ENCODE results near the gene PSMG3.

Gene PSMG3

DNA sequence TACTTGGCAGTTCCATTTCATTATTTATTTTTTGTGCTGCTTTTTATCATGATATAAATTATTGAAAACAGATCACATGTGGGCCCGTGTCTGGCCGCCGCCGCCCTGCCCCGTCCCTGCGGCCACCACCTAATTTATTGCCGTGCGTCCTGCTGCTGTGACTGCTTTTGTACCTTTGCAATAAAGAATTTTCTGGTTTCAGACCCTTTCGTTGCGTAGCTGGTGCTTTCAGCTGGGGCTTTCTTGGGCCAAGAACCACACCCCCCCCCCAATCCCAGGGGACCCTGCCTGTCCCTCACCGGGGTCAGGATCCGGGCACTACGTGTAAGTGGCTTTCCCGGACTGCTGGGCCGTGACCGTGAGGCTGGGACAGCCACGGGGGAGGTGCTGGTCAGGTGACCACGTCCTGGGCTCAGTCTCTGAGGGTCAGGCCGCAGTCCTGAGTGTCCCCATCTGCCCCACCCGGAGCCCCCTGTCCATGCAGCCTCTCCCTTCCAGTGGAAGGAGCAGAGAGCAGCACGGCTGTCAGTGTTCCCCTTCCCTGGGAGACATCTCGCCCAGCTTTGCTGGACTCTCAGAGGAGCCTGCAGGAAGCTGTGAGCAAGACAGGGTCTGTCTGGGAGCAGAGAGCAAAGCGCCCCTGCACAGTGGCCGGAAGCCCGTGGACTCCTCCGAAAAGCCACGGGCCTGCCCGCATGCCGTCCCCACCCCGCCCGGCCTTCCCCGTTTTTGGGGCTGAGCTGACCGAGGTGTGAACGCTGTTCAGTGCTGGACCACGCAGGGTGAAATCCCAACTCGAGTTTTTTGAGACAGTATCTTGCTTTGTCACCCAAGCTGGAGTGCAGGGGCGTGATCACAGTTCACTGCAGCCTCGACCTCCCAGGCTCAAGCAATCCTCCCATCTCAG, 26.7 kb downstream of the PSMG3 start:
- DNase-seq = no peak

DNA sequence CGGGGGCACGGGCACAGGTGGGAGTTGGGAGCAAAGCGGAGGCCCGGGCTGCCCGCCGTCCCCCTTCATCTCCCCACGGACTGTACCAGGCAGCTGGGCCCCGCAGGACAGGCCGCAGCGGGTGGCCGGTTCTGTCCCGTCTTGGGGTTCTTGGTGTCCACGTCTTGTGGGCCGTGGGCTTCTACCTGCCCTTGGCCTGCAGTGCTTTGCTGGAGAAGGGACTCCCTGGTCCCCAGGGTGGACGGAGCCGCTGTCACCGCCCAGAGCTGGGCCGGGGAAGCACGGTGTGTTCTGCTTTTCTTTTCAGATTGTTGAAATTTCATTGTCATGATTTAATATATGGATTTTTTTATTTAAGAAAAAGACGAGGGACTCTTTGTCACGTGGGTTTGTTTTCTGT, 27.5 kb downstream of the PSMG3 start:
- no peak for DNase-seq

DNA sequence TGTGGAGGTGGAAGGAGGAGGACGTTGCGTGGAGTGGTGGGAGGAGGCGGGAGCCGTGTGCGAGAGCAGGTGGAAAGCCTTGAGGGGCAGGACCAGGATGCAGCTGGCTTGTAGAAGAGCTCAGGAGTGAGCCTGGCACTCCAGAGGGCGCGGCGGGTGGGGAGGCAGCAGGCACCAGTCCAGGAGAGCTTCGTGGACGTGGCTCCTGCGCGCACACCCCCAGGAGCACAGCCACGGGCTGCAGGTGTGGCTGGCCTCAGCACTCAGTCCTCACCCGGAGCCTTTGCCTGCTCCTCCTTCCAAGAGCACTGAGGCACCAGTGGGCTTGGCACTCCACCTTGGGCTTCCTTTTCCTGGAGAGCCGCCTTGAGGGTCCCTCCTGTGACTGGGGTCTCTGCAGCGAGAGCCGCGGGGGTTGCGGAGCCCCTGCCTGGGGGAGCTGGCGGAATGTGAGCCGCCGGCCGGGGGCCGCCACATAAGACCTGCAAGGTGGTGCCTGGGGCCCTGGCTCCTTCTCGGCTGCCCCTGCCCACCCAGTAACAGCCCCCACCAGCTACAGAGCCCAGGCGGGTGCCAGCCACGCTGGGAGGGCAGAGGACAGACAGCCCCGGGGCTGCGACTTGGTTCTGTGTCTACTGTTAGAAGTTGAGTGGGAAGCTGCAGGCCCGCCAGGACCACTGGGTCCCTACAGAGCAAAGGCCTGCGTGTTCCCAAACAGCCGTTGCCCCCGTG, 28.2 kb downstream of the PSMG3 start:
- no peak for DNase-seq

DNA sequence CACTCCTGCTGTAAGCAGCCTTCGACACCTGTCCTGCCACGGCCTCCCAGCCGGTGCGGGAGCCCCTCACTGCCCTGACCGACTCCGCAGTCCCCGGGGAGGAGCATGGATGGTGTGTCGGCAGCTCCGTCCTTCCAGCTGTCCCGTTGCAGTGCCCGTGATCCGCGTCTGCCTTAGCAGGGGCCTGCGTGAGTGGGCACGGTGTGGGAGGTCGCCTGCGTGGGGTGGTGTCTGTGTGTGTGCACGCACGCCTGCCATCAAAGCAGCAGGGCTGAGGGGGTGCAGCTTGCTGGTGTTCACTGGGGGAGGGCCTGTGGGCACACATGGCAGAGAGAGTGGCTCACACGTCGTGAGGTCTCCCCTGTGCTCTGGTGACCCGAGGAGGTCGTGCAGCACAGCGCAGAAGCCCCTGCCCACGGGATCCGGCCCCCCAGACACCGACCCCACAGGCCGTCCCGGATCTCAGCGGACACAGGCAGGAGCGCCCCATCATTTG, 29.0 kb downstream of the PSMG3 start:
- no peak for DNase-seq

DNA sequence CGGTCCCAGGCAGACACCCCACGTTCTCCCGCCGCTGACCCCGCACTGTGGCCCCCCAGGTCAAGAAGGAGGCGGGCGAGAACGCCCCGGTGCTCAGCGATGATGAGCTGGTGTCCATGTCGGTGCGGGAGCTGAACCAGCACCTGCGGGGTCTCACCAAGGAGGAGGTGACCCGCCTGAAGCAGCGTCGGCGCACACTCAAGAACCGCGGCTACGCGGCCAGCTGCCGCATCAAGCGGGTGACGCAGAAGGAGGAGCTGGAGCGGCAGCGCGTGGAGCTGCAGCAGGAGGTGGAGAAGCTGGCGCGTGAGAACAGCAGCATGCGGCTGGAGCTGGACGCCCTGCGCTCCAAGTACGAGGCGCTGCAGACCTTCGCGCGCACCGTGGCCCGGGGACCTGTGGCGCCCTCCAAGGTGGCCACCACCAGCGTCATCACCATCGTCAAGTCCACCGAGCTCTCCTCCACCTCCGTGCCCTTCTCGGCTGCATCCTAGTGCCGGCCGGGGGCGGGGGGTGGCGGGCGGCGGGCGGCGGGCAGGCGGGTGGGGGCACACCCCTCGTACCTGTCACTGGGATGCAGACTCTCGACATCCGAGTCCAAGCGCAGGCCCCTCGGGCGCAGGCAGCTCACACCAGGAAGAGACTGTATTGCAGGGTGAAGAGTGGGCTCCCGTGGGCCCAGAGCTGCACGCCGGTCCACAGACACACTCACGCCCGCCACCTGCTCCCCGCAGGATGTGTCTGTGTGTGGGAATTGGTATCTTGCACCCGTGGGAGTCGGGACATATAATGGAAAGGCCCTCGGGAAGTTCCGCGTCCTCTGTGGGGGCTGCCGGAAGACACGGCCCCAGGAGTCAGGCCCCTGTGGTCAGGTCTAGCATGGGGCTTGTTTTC, 29.7 kb downstream of the PSMG3 start:
- DNase-seq = no peak

DNA sequence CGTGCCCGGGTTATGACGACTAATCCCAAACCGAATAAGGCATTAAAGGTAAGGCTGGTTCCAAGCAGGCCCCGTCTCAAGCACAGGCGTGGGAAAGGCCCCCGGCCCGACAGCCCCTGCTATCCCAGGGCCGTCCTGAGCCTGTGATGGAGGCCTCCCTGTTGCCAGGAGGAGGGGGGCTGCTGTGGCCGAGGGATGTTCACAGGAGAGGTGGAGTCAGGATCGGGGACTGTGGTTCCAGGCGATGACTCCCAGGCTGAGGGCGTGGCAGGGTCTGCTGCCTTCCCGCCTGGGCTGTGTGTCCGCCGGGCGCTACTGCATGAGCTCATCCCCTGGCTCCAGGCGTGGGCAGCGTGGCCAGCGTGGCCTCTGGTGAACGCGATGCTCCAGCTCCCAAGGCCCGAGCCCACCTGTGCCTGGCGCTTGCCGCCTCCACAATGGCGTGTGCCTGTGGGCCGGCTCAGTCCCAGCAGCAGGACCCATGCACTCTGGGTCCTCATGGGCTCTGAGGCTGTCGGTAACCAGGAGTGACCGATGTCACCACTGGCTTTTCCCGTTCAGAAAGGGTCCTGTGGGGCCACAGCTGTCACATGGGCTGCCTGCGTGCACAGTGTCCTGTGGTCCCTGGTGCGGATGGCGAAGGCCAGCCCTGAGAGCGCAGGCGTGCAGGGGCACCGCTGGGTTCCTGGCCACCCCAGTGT, 30.5 kb downstream of the PSMG3 start:
- no peak for DNase-seq

DNA sequence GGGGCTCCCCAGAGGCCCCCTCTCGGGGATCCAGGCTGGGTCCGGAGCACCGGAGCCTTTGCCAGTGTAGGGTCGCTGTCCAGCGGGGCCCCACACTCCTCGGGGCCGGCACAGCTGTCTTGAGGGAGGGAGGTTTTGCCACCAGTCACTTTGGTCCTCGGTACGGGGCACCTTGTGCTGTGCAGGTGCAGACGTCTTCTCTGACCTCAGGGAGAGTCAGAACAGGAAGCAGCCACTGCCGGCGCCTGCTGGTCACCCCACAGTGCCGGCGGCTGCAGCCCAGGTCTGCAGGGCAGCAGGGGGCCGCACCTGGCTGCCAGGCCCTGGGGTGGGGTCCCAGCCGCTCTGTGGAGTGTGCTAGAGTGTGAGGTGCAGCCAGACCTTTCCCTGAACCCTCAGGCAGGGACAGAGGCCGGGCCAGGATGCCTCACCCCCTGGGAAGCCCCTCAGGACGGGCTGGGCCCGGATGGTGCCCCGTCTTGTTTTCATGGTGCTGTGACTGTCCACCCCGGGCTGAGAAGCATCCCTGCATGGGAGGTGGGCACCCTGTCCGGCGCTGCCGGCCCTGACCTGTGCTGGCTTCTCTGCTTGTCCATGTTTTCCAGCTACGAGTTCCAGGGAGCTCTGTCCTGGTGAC, 31.2 kb downstream of the PSMG3 start:
- no peak for DNase-seq

DNA sequence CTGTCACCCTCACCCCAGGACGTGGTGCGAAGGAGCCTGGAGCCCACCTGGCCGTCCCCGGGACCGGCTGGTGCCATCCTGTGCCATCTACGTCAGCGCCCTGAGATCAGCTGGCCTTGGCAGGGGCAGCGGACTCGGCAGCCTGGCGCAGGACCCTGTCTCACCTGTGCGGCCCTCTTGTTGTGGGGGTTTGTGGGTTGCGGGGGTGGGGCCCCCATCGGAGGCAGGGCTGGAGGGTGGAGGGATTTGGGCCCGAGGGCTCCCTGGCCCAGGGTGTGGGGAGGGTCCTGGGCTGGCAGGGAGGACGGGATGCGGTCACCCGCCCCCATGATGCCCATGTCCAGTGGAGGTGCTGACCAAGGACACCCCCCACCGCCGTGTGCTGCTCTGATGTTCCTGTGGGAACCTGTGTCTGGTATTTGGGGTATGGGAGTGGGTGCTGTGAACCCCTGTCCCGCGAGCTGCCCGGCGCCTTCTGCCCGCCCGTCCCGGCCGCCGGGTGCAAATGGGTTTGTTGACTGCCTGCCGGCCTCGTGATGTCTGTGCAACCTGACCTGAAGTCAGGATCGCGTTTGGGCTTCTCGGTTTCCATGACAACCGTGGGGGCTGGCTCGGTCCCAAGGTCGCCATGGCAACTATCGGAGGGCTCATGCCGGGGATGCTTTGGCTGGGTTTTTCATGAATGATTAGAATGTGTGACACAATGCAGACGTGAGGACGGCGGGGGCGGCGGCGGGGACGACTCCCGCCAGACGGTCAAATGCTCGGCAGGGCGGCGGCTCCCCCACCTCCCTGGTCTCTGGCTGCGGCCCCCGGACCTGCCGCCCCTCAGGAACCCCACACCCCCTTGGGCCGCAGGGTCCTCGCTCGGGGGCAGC, 32.1 kb downstream of the PSMG3 start:
- DNase-seq = peak; percentile 49

DNA sequence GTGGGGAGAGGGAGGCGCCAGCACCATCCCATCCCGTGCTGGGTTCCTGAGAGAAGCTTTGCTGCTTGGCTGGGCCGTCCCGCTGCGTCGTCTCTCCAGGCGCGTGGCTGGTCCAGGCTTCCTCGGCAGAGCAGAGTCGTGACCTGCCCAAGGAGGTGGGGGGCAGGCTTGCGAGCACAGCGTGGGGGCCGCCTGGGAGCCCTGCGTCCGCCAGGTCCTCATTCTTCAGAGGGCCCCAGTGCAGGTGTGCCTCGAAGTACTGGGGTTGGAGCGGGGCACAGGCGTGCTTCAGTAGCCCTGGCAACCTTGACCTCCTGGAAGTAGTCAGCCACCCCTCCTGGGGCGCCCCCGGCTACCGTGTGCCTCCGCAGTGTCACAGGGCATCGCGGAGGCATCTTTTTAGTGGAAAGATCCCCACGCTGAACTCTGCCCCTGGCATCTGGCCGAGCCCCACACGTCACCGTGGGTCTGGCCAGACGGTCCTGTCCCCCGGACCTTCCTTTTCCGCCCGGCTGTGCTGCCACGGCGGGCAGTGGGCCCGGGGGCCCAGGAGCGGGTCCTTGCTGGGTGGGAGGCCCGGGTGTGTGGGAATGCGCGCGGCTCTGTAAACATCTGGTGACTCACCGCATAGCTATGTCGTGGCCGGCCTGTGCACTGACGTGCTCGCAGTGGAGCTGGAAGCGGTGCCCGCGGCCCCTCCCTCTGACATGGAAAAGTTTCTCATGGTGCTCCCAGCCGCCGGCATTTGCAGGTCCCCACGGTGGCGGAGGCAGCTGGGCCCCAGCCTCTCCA, 32.9 kb downstream of the PSMG3 start:
- peak; percentile 22 for DNase-seq

DNA sequence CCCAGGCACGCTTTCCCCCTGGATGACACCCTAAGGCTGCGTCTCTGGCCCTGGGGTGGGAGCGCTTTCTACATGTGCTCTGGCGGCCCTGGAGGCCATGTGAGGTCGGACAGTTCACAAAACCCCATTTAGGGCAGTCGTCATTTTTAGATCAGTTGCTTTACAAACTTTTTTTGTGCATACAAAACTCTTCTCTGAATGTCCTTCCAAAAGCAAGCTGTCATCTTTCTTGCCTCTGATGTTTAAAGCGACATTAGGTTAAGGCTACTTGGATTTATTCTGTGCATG, 33.4 kb downstream of the PSMG3 start:
- DNase-seq = no peak

DNA sequence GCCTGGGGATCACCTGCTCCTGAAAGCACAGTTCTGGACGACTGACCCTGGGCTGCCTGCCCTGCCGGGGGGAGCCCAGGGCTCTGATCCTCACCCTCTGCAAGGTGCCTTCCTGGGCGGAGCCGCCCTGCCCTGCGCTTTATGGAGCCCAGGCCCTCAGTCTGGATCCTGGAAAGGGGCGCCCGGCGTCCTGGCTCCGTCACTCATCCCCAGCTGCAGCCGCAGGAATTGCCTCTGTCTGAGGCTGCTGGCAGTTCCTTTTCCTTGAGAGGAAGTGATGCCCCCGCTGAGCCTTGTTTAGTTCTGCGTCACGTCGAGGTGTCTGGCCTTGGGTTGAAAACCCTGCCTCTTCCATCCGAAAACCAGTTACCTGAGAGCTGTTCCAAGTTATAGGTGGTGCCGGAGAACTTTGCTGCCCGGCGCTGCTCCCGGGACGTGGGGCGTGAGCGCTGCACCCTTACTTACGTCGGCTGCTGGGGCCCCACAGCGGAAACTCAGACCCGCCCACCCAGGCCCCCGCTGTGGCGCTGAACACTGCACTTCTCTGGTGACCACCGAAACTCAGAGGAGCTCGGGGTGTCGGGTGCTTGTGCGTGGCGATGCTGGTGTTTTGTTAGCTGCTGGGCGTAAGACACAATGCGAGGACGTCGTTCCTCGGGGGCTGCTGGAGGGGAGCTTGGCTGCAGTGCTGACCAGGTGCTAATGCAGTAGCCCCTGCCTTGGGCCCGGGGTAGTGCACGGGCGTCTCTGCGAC, 34.0 kb downstream of the PSMG3 start:
- DNase-seq = no peak

DNA sequence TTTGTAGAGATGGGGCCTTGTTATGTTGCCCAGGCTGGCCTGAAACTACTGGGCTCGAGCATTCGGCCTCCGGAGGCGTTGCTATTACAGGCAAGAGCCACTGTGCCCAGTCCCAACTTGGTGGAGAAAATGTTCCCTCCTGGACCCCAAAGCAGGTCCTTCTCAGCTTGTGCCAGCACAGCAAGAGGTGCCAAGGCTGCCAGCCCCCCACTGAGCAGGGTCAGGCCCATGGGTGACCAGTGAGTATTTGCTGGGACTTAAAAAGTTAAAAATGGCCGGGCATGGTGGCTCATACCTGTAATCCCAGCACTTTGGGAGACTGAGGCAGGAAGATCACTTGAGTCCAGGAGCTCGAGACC, 34.8 kb downstream of the PSMG3 start:
- DNase-seq = no peak

DNA sequence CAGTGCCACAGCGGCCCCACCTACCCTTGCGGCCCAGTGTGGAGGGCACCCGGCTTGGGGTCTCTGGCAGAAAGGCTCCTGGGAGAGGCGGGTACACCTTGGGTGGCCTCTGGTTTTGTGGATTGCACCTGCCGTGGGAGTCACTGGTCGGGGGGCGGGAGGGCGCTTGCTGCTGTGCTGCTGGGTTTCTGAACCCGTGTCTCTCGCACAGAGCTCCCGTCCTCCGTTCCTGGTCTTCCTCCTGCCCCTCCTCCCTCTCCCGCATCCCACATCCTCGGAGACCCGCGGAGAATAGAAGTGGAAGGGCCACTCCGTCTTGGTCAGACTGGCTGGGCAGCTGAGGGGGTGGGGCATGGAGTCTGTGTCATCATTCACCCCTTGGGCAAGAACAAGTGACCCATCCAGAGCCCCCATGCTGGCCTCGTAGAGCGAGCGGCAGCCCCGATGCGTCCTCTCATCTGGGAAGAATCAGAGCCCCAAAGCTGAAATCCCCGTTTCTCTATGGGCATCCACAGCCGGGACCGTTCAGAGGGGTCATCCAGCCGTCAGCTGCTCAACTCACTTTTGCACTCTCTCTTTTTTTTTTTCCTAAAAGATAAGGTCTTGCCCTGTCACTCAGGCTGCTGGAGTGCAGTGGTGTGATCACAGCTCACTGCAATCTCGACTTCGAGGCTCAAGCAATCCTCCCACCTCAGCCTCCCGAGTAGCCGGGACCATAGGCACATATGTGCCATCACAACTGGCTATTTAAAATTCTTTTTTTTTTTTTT, 35.3 kb downstream of the PSMG3 start:
- DNase-seq = no peak

DNA sequence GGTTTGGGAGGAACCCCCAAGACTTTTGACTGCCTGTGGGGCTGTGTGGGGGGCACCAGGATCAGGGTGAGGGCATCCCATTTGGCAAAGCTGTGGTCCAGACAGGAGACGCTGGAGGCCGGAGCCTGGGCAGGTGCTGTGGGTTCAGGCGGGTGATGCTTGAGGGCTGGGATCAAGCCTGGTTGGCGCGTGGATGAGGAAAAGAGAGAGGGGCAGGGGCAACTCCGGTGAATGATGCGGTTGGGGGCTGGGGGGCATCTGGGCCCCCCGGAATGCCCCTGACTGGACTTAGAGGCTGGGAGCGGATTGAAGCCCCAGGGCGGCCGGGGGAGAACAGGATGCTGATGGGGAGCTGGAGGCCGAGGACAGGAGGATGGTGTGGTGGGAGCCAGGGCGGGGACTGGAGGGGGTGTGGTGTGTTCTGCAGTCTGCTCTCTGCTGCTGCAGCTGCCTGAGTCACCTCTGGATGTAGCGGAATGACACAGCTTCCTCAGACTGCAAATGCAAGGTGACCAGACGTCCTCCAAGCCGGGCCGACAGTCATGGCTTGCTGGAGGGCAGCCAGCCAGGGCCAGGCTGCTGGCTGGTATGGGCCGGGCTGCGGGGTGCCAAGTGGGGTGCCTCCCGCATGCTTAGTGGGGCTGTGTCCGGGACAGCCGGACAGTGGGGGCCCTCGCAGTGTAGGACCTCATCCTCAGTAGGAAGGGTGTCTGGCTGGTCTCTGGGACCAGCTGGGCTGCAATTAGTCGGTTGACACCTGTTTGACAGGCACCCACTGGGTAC, 36.1 kb downstream of the PSMG3 start:
- DNase-seq = no peak

DNA sequence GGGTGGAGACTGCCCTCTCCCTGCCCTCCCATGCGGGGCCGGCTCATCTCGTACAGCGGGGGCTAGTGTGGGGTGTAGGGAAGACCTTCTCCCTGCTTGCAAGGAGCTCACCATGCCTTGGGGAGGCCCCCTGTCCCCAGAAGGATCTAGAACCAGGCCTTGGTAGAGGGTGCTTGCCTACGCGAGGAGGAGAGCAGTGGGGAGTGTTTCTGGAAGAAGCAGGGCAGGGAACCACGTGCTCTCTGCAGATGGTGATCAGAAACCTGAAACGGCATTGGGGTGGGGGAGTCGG, 36.6 kb downstream of the PSMG3 start:
- DNase-seq = no peak

DNA sequence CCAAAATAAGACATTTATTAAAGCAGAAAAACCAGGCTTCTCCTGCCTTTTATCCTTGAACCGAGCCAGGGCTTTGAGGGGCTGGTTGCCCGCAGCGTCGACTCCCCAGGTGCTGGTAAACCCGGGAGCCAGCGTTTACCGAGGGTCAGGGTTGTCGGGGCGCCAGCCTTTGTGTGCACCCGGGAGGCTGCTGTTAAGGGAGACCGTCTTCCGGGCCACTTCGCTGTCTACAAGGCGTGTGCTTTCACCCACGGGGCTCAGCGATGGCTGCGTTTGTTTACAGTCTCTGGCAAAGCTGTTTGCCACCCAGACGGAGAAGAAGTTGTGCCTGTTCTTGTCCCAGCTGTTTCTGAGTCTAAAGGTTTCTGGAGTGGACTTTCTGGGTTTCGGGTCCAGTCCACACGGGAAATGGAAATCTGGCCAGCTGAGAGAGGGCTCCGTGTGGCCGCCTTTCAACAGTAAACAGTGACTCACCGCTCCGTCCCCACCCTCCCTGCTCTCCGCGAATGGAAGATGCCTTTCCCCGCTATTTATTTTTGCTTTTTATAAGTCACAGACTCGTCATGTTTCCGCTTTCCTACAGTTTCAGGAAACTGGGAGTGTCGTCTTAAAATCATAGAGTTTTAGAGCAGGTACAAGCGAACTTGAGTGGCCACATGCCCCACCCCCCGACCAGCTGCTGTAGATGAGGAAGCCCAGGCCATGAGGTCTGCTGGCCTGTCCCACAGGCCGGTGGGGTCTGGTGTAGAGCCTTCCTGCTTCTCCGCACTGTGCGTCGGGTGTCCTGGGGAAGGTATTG, 37.2 kb downstream of the PSMG3 start:
- no peak for DNase-seq

DNA sequence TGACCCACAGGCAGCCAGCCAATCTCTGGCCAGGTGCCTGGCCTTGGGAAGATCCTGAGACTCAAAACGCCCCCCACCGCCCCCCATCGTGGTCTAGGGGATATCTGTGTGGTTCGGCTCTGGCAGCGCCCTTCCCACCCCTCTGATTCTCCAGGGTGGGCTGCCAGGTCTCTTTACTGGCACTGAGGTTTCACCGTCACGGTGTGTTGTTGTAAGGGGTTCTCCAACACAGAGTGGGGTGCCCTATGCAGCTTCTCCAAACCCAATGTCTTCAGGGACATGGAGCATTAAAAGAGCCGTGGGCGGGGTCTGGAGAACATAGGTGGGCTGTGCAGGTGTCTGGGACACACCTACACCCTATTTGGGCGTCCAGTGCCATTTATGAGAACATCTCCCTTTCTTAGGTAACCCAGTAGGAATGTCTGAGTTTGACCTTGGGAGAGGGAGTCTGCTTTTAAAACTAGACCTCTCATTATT, 37.8 kb downstream of the PSMG3 start:
- no peak for DNase-seq
